Suppressor macrophage treated with lipopolysaccharide for 1 hour (primary cell): ENCODE data around the gene MLN.
A peak's percentile ranks its signal among the peaks of the same experiment; 100 is the strongest.

Source experiments
- DNase-seq, 3 donors: peaks; one replicate each; pipeline ENCODE4 v3.0.0-alpha.2; 2020 to 2022

MLN gene

GRCh38 chr6:33771146-33772081 lies 32.4 kb downstream of the MLN start:
- peak; percentile 74 to 90 (median 81) for DNase-seq

GRCh38 chr6:33770833-33771145 lies 33.0 kb downstream of the MLN start:
- DNase-seq = no peak

GRCh38 chr6:33770124-33770832 lies 33.5 kb downstream of the MLN start:
- no peak for DNase-seq

- DNase-seq = no peak
These were observed 34.5 kb downstream of the MLN start for GRCh38 chr6:33769248-33769821.

- DNase-seq = peak; percentile 77 to 91 (median 87)
These were observed 35.1 kb downstream of the MLN start for GRCh38 chr6:33768644-33769120.

GRCh38 chr6:33766921-33767907 lies 36.6 kb downstream of the MLN start:
- DNase-seq = no peak

GRCh38 chr6:33765368-33765767 lies 38.4 kb downstream of the MLN start:
- no peak for DNase-seq

GRCh38 chr6:33764036-33764435 lies 39.8 kb downstream of the MLN start:
- DNase-seq = no peak

- no peak for DNase-seq
These were observed 40.3 kb downstream of the MLN start for GRCh38 chr6:33763483-33763882.

- DNase-seq = no peak
These were observed 41.1 kb downstream of the MLN start for GRCh38 chr6:33762713-33763112.

GRCh38 chr6:33761922-33762629 lies 41.7 kb downstream of the MLN start:
- peak; percentile 54 to 82 (median 57) for DNase-seq

- no peak for DNase-seq
These were observed 42.3 kb downstream of the MLN start for GRCh38 chr6:33761581-33761921.

GRCh38 chr6:33759887-33760629 lies 43.7 kb downstream of the MLN start:
- no peak for DNase-seq

GRCh38 chr6:33758815-33759216 lies 45.0 kb downstream of the MLN start:
- DNase-seq = no peak

- DNase-seq = no peak
These were observed 45.9 kb downstream of the MLN start for GRCh38 chr6:33757906-33758305.

GRCh38 chr6:33757113-33757512 lies 46.7 kb downstream of the MLN start:
- DNase-seq = no peak

- no peak for DNase-seq
These were observed 47.4 kb downstream of the MLN start for GRCh38 chr6:33756211-33756954.

- no peak for DNase-seq
These were observed 48.5 kb downstream of the MLN start for GRCh38 chr6:33755070-33755869.

GRCh38 chr6:33754222-33754621 lies 49.6 kb downstream of the MLN start:
- no peak for DNase-seq

- DNase-seq = no peak
These were observed 51.2 kb downstream of the MLN start for GRCh38 chr6:33752646-33753015.
